Measurements from ENCODE around the gene MRPS2. TPM values are rescaled to one million over a fixed set of nuclear protein-coding genes. Genes with fewer than 3 reads are reported as not detected.

MRPS2 gene
- total and polyA plus RNA-seq, 2 of the 4 experiments (the other 2 are of a cell fraction), result 53.1 to 104 TPM

DNA sequence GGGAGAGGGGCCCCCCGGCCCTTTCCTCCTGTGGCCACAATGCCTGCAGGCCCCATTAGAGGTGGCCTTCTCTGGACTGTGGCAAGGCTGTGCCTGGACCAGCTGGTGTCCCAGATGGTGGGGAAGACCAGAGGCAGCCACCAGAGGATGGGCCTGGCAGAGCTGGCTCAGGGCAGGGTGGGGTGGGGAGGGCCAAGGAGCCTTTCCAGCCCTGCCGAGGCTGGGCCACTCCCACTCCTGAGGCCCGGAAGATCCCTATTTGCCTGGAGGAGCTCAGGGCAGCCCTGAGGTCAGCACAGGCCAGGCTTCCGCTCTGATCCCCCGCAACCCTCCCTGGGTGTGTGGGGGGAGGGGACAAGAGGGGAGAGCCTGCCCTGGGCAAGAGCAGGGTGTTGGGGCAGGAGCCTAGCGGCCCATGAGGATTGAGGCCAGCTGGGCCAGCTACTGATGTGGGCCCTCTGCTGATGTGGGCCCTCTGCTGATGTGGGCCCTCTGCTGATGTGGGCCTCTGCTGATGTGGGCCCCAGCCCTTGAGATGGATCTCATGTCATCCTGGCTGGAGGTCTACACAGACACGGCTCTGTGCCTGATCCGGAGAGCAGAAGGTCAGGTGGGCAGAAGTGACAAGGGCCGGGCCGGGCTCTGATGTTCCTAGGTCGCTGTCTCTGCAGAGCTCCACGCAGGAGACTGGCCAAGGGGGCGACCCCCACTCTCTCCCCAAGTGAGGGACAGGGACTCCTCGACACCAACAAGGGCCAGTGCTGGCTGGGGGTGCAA lies 6.0 kb downstream of the MRPS2 start (continued):
- TF ChIP-seq, protein P1, sequence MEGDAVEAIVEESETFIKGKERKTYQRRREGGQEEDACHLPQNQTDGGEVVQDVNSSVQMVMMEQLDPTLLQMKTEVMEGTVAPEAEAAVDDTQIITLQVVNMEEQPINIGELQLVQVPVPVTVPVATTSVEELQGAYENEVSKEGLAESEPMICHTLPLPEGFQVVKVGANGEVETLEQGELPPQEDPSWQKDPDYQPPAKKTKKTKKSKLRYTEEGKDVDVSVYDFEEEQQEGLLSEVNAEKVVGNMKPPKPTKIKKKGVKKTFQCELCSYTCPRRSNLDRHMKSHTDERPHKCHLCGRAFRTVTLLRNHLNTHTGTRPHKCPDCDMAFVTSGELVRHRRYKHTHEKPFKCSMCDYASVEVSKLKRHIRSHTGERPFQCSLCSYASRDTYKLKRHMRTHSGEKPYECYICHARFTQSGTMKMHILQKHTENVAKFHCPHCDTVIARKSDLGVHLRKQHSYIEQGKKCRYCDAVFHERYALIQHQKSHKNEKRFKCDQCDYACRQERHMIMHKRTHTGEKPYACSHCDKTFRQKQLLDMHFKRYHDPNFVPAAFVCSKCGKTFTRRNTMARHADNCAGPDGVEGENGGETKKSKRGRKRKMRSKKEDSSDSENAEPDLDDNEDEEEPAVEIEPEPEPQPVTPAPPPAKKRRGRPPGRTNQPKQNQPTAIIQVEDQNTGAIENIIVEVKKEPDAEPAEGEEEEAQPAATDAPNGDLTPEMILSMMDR (conservative IDR thresholded peaks at IDR 0.05; ENCODE audit: low read depth, low read length), result no peak
